VCaP (cell line): ENCODE results near the gene CYGB.

ENCODE experiments used
- H3K27ac ChIP-seq: fragments of 450-650 bp; 2 replicates; pipeline ENCODE4 v1.5.1; 2017
- TF ChIP-seq, protein P1 (sequence below): fragments of 450-650 bp; conservative IDR thresholded peaks from 2 replicates; pipeline ENCODE4 v1.5.1; 2017; ENCODE audit warnings: mild to moderate bottlenecking, moderate library complexity

CYGB gene

GRCh38 chr17:76492123-76492988 is 45.2 kb downstream of the CYGB start:
- TF ChIP-seq, protein P1, sequence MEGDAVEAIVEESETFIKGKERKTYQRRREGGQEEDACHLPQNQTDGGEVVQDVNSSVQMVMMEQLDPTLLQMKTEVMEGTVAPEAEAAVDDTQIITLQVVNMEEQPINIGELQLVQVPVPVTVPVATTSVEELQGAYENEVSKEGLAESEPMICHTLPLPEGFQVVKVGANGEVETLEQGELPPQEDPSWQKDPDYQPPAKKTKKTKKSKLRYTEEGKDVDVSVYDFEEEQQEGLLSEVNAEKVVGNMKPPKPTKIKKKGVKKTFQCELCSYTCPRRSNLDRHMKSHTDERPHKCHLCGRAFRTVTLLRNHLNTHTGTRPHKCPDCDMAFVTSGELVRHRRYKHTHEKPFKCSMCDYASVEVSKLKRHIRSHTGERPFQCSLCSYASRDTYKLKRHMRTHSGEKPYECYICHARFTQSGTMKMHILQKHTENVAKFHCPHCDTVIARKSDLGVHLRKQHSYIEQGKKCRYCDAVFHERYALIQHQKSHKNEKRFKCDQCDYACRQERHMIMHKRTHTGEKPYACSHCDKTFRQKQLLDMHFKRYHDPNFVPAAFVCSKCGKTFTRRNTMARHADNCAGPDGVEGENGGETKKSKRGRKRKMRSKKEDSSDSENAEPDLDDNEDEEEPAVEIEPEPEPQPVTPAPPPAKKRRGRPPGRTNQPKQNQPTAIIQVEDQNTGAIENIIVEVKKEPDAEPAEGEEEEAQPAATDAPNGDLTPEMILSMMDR = no peak

DNA sequence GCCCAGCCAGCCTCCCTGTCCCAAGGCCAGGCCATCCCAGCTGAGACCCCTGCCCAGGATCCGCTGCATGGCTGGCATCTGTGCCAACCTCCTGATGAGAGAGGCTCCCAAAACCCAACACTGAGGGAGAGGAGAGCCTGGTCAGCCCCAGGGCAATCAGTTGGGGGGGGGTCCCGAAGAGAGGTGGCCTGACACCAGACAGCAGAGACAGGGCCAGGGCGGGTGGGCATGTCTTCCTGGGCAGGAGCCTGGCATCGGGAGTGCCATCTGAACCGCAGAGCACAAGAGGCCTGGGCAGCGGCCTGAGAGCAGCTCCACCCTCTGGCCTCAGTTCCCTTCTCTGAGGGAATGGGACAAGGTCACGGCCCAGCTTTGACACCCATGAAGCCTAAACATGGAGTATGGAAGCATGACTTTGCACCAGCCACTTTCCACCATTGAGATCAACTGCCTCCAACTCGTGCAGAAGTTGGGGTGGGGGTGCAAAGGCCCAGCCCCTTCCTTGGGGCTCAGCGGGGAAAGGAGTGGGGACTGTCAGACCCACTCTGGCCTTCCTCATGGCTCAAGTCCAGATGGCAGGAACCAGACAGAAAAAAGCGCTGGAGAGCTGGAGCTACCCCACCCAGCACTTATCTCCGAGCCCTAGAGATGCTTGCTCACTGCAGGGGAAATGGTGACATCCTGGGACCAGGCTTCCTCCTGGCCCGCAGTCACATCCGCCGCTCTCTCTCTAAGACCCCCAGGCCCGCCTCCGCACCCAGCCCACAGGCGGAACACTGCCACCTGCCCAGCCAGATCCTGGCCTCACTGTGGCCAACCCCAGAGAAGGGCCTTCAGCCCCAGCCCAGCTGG is 46.0 kb downstream of the CYGB start:
- no peak overlapping the region for H3K27ac ChIP-seq
- TF ChIP-seq, protein P1 = no peak

More at GRCh38 chr17:76492123-76492988, 45.2 kb downstream of the CYGB start:
- H3K27ac ChIP-seq = no peak overlapping the region

DNA sequence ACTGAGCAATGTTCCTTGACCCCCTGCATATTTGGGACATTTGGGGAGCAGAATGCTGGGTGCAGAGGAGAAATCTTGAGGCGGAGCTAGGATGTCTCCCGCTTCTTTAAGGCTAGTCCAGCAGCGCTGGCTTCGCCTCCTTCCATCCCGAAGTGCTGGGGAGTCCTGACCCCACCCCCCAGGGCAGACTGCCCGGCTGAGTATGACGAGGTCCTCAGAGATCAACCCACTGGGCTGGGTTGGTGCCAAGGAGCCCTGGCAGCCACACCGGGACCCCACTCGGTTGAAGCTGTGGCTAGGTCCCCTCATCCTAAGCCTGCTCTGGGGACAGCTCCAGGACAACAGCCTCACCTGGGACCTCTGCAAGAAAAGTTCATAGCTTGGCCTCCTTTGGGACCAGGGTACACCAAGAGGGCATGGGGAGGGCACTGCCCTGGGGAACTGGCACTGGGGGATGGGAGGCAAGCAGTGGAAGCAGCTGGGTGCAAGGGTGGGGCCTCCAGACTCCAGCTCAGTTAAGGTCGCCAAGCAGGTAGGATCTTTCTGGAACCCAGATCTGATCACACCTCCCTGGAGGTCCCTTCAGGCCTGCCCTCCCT is 47.3 kb downstream of the CYGB start:
- no peak overlapping the region for H3K27ac ChIP-seq
- TF ChIP-seq, protein P1 = no peak

DNA sequence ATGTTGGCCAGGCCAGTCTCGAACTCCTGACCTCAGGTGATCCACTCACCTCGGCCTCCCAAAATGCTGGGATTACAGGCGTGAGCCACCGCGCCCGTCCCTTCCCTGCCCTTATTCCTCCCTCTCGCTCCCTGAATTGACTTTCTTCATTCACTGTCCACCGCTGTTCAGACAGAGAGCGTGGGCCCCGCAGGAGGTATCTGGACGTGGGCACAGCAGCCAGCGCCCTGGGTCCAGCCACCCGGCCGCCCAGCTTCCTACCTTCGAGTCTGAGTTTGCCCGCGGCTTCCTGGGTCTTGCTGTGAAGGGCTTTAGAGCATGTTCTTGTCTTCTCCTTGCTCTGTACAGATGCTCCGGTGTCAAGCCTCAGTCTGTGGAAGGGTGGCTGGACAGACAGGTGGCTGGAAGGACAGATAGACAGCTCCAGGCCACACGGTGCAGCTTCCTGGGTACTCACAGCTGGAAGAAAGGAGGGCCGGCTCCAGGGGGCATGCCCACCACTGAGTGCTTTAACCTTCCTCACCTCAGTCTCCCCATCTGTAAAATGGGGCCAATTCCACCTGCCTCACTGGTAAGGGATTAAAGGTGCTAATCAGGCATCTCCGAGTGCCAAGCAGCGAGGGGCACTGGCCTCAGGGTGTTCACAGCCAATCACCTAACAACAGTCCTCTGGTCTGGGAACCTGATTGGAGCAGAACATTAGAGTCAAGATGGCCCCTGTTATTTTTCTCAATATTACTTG is 49.9 kb downstream of the CYGB start:
- TF ChIP-seq, protein P1 = no peak
- no peak overlapping the region for H3K27ac ChIP-seq

GRCh38 chr17:76485569-76485968 is 51.9 kb downstream of the CYGB start:
- TF ChIP-seq, protein P1 = no peak
- H3K27ac ChIP-seq = peak overlapping the region; percentile 63

GRCh38 chr17:76484228-76484725 is 53.2 kb downstream of the CYGB start:
- no peak overlapping the region for H3K27ac ChIP-seq
- TF ChIP-seq, protein P1 = no peak
